COLO668 (cell line): ENCODE data around the gene TNFRSF11A.
A peak's percentile ranks its signal among the peaks of the same experiment; 100 is the strongest.

ENCODE experiments used
- DNase-seq: peaks from one replicate; lab custom pipeline; 2025; ENCODE audit not compliant: unreplicated experiment; lab: John Stamatoyannopoulos, UW

The TNFRSF11A gene

DNA sequence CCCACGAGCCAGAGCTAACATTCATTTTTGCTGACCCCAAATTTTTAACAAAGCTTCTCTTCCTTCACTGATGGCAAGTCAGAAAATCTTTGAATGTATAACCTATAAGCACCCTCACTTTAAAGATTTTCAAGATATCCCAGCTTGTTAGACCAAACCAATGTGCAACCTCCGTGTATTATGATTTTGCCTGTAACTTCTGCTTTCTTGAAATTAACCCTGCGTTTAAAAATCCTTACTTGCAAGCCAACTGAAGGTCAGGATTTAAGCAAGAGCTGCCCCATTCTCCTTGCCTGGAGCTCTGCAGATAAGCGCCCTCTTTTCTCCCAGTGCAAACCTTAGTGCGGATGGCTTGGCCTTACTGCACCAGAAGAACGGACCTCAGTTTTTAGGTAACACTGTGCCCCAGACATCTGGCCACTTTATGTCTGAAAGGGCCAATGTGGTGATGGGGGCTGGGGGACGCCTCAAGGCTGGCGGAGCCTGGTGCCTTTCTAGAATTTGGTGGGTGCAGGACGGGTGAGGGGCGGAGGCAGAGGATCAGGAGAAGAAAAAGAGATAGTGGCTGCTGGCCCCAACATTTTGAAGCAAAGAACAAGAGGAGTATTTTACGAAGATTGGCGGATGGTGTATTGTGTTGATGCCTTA lies 805 bp upstream of the TNFRSF11A start:
- DNase-seq: no peak

DNA sequence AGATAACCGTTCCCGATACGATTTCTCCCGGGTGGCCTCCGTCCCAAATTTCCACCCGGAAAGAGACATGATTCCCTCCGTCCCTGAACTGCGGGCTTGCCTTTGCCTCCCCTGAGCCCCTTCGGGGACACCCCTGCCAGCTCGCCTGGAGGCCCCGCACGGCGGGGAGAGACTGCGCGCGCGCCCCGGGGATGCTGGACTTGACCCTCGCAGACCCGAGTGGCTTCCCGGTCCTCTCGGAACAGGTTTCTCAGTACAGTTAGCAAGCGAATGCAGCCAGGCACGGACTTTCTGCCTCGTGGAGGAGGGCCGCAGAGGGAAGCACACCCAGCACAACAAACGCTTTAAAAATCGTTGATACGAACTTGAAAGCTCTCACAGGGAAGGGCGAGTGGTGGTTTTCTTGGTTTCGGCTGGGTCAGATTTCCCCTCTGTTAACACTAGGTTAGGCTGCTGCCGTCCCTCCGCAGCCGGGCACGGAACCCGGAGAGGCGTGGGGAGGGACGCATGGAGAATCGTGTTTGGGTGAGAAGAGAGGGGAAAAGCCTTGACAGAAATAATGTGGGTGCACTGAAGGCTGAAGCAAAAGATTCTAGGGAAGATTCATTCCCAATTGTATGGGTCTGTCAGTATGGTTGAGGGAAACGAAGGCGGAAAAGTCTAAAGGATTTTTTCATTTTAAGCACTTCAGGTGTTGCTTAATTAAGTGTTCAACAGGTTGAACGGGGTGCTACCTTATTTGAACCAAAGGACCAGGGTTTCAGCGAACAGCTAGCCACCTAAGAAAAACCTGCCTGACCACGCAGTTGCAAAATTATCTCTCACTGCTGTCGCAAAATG lies 916 bp downstream of the TNFRSF11A start:
- peak; percentile 64 for DNase-seq

DNA sequence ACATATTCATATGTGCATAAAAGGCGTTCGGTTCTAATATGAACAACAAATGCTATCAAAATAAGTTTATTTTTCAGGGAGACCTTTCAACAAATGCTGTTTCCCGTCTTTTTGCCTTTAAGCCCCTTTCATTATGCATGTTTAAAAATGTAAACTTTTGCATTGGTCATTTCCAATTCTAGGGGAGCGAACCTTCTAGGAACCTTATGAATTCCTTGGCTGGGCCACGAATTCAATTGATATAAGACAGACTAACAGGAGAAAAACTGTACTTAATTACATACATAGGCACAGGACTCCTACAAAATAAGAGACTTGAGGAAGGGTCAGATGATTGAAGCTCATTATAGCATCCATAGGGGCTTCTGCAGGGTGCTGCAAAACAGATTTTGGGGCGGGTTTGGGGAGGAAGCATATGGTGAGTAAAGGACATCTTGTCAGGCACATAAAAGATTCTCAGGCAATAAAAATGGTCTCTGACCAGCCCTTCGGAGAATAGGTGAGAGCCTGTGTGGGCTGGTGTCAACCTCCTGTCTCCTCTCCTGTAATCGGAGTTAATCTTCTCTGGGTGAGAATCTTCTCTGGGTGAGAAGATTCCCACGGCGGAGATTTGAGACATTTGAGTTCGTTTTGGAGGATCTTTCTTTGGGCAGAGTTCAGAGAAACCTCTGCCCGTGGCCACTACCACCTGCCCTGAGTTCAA lies 1.7 kb downstream of the TNFRSF11A start:
- DNase-seq: no peak

DNA sequence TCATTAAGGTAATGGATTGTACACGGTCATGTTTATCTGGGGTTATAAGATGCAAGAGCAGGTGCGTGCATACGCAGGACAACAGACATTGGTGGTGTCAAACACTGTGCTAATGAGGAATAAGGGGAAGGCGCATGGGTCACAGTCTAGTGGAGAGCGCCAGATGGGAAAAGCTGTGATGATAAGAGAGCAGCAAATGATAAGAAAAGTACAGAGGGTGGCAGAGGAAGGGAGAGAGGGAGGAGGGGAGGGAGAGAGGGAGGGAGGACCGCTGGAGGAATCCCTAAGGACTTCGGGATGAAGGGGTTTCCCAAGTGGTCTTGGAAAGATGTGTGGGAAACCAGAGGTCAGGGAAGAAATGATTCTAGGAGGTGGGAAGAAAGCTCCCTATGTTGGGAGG lies 2.9 kb downstream of the TNFRSF11A start:
- DNase-seq: peak; percentile 29

DNA sequence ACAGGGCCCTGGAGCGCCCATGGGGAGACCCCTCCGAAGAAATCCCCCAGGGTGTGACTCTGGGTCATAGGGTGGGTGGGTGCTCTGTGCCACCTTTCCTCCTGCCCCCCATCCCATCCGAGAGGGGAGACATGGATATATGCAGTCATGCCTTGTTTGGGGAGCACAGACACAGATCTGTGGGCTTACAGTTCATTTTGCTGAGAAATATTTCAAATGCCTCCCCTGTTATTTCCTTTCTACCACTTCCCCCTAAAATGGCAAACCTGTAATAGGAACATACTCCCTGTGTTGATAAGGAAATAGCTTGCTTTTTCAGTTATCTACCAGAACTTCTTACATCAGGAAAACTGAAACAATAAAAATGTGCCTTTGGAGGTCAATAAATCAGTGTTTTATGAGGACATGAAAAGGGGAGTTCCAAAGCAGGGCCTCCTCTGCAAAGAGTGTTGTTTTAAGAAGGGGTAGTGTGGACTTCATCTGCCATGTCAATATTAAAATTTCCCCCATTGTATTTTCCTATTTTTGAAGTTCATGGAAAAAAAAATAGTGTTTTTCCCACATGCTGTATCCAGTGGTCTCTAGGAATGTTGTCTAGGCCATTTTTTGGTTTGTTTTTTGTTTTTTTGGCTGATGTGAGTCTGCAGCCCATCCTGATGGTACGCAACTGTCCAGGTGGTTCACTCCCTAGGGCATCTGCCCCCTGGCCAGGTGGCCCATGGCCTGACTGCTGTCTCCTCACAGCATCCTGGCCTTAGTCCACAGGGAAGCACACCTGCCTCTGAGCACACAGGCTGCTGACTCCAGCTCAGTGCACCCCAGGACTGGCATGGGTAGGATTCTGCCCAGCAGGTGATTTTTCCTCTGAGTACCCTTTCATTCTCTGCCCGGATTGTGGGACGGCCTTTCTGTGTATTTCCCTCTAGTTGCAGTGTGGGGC lies 3.7 kb downstream of the TNFRSF11A start:
- DNase-seq: peak; percentile 76

DNA sequence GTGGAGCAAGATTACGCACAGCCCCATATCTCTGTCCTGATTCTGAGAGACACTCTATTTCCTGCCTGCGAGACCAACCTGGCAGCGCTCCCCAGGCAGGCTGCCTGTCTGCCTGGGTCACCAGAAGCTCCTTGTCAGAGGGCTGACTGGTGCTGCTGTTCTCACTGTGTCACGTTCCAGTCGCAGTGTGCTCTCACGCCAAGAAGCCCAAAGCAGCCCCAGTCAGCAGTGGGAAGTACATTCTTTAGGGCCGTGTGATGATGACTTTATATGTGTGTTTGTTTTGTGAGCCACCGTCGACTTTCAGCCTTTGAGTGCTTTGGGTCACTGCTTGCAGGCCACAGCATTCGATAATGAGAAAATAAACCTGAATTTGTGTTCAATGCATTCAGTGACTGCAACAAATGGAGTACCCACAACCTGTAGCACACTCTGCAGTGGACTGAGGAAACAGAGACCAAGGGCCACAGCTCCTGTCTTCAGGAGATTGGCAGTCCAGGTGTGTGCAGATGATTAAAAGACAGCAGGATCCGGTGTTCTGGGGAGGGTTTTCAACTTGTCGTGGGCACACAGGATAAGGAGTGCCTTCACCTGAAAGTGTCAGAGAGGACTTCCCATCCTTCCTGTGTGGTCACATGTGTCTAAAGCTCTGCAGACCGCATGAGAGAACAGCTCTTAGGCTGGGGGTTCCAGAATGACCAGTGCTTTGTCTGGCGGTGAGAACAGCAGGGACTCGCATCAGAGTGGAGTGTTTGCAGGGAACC lies 4.8 kb downstream of the TNFRSF11A start:
- DNase-seq: peak; percentile 55

DNA sequence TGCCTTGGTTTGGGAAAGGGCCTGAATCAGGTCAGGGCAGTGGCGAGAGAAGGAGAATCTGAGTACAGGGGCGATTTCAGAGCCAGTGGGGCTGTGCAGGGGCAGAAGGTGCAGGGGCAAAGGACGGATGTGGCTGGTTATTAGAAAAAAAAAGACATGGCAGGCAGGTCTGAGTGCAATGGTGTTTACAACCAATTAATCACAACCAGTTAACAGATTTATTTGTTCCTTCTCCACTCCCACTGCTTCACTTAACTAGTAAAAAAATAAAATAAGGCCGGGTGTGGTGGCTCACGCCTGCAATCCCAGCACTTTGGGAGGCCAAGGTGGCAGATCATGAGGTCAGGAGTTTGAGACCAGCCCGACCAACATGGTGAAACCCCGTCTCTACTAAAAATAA lies 5.5 kb downstream of the TNFRSF11A start:
- DNase-seq: no peak

DNA sequence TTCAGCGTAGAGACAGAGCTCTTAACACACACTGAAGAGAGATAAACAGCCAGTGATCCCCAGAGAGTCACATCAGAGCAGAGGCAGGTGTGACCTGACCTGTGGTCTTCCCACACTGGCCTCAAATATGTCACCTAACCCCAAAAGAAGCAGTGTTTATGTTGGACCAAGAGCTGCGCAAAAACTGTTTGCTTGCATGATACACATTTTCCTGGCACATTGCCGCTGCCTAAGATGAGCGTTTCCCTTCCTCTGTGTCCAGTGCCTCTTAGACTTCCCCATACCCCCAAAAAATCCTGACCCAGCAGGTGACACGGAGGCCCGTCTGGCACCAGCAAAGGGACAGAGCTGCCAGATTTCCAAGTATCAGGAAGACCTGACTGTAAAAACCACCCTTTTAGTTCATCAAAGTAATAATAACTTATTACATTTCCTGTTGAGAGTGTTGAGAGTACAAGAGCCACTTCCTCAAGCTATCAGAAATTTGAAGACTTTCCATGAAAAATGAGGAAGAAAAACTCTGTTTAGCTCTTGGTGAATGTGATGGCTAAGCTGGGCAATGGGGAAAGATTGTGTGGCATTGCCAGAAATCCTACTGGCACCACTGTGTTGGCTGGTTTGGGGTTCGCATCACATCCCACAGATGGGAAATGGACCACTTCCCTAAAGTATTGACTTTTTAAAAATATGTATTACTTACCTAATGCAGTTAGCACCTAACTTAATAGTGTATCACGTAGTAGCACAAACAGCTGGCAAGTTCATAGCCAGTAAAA lies 6.7 kb downstream of the TNFRSF11A start:
- no peak for DNase-seq

DNA sequence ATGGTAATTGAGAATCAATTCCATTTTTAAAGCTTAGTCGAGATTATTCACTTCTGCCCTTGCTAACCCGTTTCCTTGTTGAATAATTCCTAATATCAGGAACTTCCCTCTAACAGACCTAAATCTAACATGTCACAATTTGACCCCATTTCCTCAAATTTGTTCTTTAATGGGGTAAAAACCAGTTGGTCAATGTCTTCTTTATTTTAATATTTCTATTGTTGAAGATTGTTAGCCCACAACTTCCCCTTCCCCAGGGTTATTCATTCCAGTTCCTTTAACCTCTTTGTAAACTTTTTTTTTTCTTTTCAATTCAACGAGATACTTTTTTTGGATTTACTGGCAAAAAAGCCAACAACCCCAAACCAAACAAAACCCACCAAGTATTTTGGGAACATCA lies 7.3 kb downstream of the TNFRSF11A start:
- no peak for DNase-seq

DNA sequence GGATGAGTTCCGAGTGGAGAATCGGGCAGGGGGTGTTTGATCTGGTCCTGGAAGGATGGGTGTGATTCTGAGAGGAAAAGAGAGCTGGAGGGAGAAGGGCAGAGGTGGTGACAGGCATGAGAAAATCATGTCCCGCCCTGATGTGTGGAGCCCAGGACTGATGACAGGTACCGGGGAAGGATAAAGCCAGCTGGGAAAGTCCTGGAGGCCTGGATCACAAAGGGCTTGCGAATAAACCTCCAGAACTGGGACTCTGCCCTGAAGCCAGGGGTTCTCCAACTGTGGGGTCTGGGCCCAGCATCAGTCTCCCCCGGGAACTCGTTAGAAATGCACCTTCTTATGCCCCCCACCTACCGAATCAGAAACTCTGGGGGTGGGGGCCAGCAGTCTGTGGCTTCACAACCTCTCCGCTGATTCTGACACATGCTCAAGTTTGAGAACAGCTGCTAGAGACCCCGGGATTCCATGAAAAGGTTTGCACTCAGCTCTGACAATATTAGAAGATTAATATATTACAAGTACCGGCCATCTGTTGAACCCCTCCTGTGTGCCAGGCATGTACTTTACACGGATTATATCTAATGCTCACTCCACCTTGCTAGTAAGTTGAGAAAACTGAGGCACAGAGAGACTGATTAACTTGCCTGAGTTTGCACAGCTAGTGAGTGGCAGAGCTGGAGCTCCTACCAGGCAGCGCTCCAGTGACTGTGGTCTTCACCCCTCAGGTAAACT lies 8.0 kb downstream of the TNFRSF11A start:
- DNase-seq: no peak

DNA sequence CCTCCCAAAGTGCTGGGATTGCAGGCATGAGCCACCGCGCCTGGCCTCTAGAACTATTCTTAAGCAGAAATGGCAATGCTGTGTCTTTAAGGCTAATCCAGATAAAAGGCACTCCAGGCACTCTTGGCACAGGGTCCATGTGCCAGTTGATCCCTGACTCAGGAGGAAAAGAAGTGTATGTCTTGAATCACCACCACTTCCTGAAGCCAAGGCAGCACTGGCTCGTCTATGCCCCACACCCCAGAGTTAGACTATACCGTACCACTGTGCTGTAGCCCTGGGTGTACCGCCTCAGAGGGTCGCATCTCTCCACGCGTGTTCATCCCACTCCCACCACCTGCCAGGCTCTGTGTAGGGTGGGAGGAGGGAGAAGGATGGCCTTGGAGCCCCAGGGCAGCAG lies 9.0 kb downstream of the TNFRSF11A start:
- no peak for DNase-seq

DNA sequence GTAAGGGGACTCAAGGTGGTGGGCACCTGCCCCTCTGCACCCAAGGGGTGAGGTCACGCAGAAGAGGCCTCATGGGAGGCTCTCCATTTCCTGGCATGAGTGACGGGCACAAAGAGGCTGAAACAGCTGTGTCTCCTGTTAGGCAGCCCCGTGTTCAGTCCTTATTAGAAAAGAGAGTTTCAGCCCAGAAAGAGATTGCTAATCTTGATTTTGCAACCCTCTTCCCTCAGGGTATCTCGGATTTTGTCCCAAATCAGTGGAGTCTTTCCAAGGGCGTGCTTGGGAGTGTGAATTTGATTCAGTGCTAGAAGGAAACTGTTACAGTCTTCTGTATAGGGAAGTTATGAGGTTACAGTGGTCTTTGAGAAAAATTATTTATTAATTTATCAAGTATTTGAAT lies 10.4 kb downstream of the TNFRSF11A start:
- no peak for DNase-seq

DNA sequence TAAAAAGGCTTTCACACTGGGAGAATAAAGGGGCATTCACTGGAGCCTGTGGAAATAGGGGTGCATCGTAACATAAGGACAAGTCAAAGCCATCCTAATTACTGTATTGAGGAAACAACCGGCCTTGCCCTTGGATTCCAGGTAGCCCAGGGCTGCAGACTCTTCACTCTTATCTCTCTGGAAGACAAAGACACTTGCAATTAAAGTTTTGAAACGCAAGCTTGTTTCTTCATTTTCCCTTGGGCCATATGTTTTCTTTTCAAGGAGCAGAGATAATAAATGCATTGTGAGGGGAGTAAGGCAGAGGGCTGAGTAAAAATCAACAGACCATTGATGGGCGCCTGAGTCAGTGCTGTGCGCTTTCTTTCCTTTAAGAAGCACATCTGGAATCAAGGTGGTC lies 11.5 kb downstream of the TNFRSF11A start:
- DNase-seq: no peak

DNA sequence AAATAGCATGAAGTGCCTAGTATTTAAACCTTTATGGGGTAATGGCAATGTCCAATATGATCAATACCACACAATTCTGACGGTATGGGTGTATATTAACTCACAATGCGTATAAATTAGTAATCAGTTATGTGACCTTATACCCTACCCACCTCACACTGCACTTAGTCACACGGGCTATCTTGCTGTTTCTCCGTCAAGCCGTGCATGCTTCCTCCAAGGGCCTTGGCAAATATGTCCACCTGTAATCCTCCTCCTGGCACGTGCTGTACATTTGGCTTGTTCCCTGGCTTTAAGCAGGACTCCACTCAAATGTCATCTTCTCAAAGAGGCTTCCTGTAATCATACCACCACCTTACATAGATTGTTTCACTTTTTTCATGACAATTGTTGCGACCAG lies 12.2 kb downstream of the TNFRSF11A start:
- no peak for DNase-seq

DNA sequence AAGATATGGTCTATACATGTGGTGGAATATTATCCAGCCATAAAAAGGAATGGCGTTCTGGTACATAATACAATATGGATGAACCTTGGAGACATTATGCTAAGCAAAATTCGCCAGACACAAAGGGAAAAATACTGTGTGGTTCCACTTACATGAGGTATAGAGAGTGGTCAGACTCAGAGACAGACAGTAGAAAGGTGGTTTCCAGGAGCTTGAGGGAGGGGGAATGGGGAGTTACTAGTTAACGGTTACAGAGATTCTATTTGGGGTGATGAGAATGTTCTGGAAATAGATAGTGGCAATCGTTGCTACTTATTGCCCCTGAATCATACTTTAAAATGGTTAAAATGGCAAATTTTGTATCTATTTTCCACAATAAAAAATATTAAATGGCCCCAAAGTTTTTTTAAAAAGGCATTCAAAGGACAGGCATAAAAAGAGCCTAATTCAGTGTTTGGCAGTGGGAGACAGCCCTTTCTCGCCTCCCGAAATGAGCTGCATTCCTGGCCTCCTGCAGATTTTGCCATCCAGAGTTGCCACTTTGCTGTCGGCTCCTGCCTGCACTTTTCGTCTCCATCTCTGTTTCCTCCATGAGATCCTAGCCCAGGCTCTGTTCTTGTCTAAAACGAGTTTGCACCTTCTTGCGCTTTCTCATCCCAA lies 13.5 kb downstream of the TNFRSF11A start:
- no peak for DNase-seq

DNA sequence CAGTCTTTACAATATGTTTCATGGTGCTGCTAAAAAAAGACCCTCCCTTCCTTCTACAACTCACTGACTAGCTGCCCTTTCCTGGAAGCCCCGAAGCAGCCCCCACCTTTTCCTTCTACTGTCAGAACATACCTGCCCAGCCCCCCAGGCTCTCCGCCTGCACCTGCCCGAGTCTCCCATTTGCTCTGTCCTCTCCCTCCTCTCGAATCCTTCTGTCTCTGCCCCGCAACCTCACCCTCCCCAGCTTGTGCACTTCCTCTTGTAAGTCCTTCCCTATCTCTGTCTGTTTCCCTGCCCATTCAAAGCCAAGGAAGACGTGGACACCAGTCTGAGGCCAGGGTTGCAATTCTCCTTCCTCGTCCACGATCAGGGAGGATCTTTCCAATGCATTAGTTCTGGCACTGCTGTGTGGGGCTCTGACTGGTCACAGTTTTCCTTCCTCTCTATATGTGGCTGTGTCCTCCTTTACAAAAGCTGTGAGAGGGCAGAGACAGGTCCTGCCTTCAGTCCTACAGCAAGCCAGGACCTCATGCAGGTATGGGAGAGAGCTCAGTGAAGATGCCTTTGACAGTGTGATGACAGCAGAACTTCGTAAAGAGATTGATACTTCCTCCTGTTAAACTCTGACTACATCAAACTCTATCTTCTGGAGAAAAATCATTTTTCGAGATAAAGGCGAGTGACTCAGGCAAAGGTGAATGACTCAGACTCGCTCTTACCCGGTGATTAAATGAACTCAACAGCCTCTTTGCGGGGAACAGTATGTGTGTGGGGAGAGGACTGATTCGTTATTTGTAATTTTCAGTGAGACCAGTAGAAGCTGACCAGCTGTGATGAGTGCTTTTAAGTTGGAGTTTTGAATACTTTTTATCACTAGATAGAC lies 14.2 kb downstream of the TNFRSF11A start:
- DNase-seq: no peak

DNA sequence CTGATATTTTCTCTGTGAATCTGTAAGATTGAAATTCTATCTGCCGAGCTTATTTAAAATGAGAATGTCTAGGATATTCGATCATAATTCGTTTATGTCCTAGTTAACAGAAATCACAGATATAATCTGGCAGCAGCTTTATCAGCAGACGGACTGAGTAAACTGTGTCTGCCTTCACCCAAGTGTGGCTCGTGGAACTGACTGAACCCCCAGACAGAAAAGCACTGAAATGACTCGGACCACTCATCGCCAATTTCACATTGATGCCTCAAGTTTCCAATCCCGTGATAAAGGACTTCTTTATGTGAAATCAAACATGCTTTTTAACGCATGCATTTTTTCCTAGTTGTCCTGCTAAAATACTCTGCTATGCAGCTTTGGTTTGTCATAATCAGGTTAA lies 15.9 kb downstream of the TNFRSF11A start:
- no peak for DNase-seq
